GM12878 (cell line): ENCODE measurements around the gene OSTC.

Experiments
- CTCF ChIP-seq, 3 experiments: IDR thresholded peaks in 2 of 3; conservative IDR thresholded peaks in 1 of 3; 2 replicates each; pipeline ENCODE4 v1.5.1; 2011; ENCODE audit warnings: low read depth in 3 of 3, low read length in 3 of 3, mild to moderate bottlenecking in 3 of 3, control low read depth in 2 of 3, moderate library complexity in 2 of 3, inconsistent platforms in 1 of 3, mixed read lengths in 1 of 3; ENCODE audit not compliant: control insufficient read depth in 2 of 3, insufficient read depth in 1 of 3; ENCODE audit errors: extremely low read depth in 1 of 3
- HDAC6 ChIP-seq: fragments of 200-600 bp; sonication (generic); IDR thresholded peaks from one replicate; pipeline ENCODE4 v1.8.0; 2017; ENCODE audit warnings: antibody characterized with exemption; ENCODE audit not compliant: unreplicated experiment
- POLR2A ChIP-seq: IDR thresholded peaks from 2 replicates; pipeline ENCODE4 v1.6.1; 2011; ENCODE audit warnings: low read depth, mild to moderate bottlenecking, low read length
- POLR2AphosphoS5 ChIP-seq: IDR thresholded peaks from 2 replicates; pipeline ENCODE4 v1.6.1; 2011; ENCODE audit warnings: mild to moderate bottlenecking, low read length, inconsistent platforms

DNA sequence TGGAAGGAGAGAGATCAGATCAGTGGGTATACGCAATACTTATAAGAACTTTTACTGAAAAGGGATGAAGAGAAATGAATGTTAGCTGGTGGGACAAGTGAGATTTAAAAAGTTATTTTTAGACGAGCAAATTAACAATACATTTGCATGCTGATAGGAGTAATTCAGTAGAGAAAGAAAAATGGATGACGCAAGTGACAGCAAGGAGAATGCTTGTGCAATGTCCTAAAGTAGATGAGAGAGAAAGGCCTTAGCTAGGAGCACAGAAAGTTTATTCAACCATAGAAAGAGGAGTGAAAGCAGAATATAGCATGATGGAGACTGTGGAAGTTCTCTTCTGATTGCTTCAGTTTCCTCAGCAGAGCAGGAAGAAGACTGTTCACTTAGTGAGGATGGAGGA, 45.8 kb downstream of the OSTC start:
- no peak for TF ChIP-seq POLR2AphosphoS5
- TF ChIP-seq CTCF (IDR thresholded peaks at IDR 0.05 in 2 of 3, conservative IDR thresholded peaks at IDR 0.05 in 1 of 3; ENCODE audit: control insufficient read depth in 2 of 3, extremely low read depth in 1 of 3, insufficient read depth in 1 of 3, low read depth in 3 of 3, low read length in 3 of 3): no peak
- TF ChIP-seq HDAC6: no peak
- no peak for TF ChIP-seq POLR2A
